Fibroblast of villous mesenchyme (primary cell): ENCODE measurements around the gene ANKIB1. TPM values are rescaled to one million over a fixed set of nuclear protein-coding genes. Genes with fewer than 3 reads are reported as not detected.

ENCODE experiments used
- DNase-seq: peaks from one replicate; pipeline ENCODE4 v3.0.0-alpha.2; 2010; ENCODE audit warnings: low read depth
- H3K4me3 ChIP-seq: 2 replicates; pipeline ENCODE4 v1.5.1; 2011; ENCODE audit warnings: low read depth, mild to moderate bottlenecking, low read length
- CTCF ChIP-seq: IDR thresholded peaks from 2 replicates; pipeline ENCODE4 v1.5.1; 2012; ENCODE audit warnings: low read depth, mild to moderate bottlenecking, low read length; ENCODE audit not compliant: insufficient read depth
- total RNA-seq: library from RNA; depleted of rRNA; stranded (reverse); fragments of >200 nt; gene quantifications from 2 replicates; pipeline ENCODE4 v1.2.3, GENCODE V29; 2012

ANKIB1 gene
- total RNA-seq, 1 donor: 91.1 TPM

DNA sequence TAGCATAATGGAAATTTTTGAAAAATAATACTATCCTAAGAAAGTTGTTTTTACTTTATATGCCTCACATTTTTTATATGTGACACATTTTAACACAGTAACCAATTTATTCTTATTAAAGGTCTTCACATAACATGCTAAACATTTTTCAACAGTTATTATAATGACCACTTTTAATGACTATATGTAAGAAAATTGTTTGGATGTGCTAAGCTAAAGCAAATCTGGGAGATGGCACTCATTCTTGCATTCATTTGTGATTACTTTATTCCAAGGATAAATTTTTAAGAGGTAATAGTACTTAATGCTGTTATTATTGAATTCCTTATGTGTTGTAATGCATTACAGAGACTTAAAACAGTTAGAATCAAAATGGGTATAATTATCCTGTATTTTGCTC, 88.1 kb downstream of the ANKIB1 start:
- no peak for TF ChIP-seq CTCF
- DNase-seq: no peak
- H3K4me3 ChIP-seq: no peak overlapping the region

- no peak overlapping the region for H3K4me3 ChIP-seq
- no peak for DNase-seq
- no peak for TF ChIP-seq CTCF
Observed at GRCh38 chr7:92335574-92335973, 89.8 kb downstream of the ANKIB1 start.

GRCh38 chr7:92336662-92337340, 91.0 kb downstream of the ANKIB1 start:
- DNase-seq: no peak
- TF ChIP-seq CTCF: no peak

DNA sequence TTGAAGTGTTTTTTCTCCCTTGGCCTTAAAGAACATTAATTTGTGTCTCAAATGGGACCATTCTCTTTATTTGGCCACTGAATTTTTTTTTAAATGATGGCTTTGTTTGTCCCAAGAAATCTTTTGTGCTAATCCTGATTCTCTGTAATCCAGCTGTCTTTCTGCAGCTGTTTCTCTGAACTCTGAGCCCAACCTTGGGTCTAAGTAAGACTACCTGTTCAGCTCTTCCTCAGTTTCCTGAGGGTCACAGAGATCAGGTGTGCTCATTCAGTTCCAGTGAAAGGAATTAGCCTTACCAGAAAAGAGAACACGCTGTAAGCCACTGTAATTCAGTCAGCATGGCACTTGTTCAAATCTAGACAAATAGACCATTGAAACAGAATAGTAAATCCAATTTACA, 94.2 kb downstream of the ANKIB1 start:
- H3K4me3 ChIP-seq: no peak overlapping the region
- no peak for TF ChIP-seq CTCF
- DNase-seq: no peak

More at GRCh38 chr7:92336662-92337340, 91.0 kb downstream of the ANKIB1 start:
- no peak overlapping the region for H3K4me3 ChIP-seq

GRCh38 chr7:92343714-92344113, 97.9 kb downstream of the ANKIB1 start:
- DNase-seq: no peak
- TF ChIP-seq CTCF: no peak

GRCh38 chr7:92352009-92352408, 106.2 kb downstream of the ANKIB1 start:
- no peak overlapping the region for H3K4me3 ChIP-seq
- no peak for DNase-seq
- TF ChIP-seq CTCF: no peak

More at GRCh38 chr7:92343714-92344113, 97.9 kb downstream of the ANKIB1 start:
- no peak overlapping the region for H3K4me3 ChIP-seq

DNA sequence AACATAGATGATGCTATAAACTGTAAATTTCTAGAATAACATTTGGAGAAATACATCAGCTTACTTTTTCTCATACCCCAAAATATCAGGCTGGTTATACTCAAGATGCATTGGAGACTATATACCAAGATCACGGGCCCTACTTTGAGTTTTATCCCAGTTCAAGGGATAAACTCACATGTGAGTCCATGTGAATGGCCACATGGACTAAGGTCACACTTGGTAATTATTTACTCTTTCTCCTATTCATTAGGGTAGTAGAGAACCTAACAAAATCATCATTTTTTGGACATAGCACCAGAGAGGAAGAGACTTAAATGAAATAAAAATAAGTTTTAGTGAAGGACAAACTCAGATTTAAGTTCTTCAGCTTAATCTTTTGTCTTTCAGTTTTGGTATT, 108.4 kb downstream of the ANKIB1 start:
- DNase-seq: no peak
- no peak for TF ChIP-seq CTCF
- H3K4me3 ChIP-seq: no peak overlapping the region
